Globus pallidus (tissue), 1 donor: ENCODE data around the gene STARD7.
A peak's percentile ranks its signal among the peaks of the same experiment; 100 is the strongest.

Source experiments
- DNase-seq: peaks from one replicate; pipeline ENCODE4 v3.0.0-alpha.2; 2015; ENCODE audit warnings: low spot score

The STARD7 gene

DNA sequence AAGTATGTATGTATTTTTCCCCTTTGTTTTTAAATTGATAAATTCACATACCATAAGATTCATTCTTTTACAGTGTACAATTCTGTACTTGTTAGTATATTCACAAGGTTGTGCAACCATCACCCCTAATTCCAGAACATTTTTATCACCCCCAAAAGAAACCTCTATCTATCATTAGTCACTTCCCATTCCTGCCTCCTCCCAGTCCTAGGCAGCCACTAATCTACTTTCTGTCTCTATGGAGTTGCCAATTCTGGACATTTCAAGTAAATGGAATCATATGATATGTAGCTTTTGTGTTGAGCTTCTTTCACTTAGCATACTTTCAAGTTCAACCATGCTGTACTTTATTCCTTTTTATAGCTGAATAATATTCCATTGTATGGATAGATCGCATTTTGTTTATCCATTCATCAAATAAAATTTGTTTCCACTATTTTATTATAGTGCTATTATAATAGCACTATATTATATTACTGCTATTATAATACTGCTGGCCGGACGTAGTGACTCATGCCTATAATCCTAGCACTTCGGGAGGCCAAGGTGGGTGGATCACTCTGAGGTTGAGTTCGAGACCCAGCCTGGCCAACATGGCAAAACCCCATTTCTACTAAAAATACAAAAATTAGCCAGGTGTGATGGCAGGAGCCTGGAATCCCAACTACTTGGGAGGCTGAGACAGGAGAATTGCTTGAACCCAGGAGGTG, 10.9 kb downstream of the STARD7 start:
- no peak for DNase-seq

DNA sequence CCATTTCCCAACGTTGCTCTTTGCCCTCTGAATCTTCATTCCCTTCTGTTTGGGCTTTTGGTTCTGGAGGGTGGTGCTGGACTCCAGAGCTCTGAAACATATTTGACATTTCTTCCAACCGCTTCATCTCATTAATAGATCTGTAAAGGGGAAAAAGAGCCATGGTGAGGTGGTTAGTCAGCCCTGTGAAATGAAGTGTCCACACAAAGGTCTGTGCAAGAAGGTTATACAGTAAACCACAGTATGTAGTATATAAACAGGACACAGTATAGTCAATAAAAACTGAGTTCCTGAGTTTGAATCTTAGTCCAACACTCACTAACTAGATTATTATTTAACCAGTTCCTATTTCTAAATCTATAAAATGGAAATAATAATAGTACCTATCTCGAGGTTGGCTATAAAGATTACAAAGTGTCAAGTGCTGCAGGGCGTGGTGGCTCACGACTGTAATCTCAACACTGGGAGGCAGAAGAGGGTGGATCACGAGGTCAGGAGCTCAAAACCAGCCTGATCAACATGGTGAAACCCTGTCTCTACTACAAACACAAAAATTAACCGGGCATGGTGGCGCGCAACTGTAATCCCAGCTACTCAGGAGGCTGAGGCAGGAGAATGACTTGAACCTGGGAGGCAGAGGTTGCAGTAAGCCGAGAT, 13.1 kb downstream of the STARD7 start:
- DNase-seq = no peak

DNA sequence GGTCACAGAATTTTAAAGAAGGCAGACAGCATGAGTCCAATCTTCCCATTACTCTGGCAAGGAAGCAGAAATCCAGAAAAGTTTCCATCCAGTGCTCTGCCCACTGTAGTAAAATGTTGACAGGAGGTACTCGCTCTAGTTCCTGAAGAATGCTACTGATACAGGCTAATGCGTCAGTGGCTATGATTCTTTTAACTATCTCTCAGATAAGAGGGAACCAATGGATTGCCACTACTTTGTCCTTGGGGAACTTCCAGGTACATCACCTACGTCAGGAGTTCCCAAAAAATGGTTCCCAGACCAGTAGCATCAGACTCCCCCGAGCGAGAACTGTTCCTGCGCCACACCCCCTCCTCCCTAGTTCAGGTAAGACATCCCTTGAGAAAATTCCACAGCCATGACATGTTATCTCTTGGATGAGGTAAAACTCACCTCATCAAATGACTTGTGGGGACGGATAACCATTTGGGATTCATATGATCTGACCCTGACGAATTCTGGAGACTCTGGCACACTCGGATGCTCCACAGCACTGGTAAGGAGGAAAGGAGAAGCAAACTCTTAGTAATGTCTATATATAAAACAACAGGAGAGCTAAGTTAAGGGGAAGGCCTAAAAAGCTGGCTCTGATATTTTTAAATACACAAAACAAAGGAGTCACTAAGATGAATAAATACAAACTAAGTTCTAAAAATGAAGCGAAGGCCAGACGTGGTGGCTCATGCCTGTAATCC, 16.5 kb downstream of the STARD7 start:
- DNase-seq = no peak

DNA sequence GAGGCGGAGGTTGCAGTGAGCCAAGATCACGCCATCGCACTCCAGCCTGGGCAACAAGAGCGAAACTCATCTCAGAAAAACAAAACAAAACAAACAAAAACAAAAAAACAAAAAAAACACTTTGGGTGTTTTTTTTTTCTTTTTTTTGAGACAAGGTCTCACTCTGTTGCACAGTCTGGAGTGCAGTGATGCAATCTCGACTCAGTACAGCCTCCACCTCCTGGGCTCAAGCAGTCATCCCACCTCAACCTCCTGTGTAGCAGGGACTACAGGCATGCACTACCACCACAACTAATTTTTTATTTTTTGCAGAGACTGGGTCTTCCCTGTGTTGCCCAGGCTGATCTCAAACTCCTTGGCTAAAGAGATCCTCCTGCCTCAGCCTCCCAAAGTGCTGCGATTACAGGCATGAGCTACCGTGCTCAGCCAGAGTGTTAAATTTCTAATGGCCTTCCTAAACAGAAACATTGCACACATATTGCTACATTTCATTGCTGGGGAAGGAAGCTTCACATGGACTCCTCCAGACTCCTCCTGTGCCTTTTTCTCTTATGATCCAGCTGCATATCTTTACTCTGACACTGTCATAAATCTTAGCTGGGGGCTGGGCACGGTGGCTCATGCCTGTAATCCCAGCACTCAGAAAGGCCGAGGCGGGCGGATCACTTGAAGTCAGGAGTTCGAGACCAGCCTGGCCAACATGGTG, 19.7 kb downstream of the STARD7 start:
- DNase-seq = no peak

DNA sequence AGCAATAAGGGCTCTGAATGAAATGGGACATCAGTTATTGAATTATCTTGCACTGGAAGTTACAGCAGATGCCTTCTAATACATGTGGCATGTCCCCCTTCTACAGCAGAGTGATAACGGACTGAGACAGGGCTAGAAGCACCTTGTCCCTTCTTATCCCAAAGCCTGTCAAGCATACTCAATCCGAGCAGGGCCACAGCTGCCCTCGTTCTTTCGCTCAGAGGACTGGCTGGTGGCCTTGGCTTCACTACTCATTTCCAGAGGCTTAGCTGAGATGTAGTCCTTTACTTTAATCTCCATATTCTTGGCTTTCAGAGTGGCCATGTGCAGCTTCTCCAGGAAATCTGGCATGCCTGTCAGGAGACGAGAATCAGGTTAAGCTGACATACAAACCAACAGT, 22.1 kb downstream of the STARD7 start:
- DNase-seq = no peak

DNA sequence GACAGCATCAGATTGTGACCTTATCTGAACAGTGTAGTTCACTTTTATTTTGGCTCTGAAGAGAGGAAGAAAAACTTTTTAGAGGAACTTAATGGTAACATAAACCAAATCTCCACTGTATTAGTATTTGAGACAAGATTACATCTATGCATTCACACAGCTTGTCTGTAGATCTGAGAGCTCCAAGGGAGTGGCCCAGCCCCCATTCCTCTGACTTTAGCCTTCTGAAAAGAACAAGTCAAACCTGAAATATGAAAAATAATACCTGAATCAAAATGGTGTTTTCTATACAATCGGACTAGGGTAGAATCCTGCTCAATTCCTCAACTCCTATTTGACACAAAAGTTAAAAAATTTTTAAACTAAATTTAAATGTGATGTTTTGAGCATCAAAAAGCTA, 23.1 kb downstream of the STARD7 start:
- DNase-seq = no peak

DNA sequence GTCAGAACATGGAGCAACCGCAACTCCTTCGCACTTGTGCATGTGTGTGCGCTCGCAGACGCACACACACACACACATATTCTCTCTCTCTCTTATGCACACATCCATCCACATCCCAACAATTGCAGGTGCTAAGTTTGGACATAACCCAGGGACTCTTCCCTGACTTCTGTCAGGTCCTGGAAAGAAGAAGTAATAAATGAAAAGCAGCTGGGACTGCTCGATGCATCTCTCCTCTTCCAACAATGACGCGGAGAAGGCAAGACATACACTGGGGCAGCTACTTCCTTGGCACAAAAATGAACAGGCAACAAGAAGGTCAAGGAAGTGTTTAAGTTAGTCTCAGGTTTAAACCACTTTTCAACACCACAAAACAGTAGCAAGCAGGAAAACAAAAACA, 23.6 kb downstream of the STARD7 start:
- DNase-seq = no peak

DNA sequence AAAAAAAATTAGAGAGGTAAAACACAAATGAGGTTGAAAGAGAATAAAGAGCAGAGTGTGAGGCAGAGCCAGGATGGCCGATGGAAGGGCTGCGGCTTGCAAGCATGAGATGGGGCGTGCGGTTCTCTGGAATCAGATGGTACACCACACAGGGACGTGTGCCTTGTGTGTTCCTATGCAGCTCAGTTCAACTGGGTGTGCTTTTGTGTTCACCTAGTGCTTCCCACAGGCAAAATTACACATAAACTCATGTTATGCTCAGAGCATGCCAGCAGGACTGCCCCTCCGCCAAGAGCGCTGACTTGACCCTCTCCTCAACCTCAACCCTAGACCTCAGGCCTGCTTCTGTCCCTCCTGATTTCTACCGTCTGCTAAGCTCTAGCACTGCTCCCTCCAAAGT, 24.4 kb downstream of the STARD7 start:
- no peak for DNase-seq

DNA sequence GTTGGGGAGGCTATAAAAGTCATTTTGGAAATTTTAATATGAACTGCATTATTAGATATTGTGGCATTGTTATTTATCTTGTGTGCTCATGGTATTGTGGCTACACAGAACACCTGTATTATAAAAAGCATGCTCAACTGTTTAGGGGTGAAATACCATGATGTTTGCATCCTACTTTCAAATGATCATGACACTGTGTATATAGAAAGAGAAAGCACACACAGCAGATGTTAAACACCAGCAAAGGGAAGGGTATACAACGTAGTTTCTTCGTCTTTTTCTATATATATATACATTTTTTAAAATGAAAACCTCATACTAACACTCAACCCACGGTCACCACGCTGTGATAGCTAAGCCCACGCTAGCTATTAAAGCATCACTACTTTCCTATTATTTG, 27.1 kb downstream of the STARD7 start:
- no peak for DNase-seq

DNA sequence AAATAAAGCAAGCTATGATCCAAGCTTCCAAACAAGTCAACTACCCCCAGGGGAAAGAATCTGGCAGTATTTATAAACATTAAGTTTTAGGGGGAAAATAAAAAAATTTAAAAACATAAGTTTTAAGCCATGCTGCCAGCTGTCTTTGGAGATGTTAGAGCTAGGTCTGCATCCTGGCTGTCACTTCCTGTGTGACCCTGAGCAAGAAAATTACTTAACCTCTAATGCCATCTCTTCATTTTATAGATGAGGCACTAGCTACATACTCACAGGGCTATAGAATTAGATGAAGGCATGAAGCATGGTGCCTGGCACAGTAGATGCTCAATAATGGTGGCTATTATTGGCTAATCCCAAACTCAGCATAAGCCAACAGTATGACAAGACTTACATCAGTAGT, 28.1 kb downstream of the STARD7 start:
- DNase-seq = no peak

DNA sequence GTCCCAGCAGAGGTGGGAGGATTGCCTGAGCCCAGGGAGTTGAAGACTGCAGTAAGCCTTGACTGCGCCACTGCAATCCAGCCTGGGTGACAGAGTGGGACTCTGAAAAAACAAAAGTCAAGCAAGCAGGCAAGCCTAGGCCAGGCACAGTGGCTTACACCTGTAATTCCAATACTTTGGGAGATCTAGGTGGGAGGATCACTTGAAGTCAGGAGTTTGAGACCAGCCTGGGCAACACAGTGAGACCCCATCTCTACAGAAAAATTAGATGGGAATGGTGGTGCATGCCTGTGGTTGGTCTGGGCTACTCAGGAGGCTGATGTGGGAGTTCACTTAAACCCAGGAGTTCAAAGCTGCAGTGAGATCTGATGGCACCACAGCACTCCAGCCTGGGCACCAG, 28.6 kb downstream of the STARD7 start:
- DNase-seq = no peak

DNA sequence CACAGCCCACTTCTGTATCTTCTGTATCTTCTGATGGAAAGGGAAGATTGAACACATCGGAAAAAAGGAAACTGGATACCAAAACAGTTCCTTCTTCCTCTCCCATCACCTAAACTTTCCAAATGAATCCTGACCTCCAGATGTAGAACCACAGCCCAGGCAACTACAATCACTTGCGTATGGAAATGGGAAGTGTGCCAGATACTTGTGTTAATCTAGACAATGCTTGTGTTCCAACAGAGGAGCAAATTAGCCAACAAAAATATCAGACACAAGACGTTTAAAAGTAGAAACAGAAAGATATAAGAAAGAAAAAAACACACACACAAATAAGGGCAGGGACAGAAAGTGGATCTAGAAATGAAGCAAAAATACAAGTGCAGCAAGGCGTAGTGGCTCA, 32.0 kb downstream of the STARD7 start:
- DNase-seq = no peak

DNA sequence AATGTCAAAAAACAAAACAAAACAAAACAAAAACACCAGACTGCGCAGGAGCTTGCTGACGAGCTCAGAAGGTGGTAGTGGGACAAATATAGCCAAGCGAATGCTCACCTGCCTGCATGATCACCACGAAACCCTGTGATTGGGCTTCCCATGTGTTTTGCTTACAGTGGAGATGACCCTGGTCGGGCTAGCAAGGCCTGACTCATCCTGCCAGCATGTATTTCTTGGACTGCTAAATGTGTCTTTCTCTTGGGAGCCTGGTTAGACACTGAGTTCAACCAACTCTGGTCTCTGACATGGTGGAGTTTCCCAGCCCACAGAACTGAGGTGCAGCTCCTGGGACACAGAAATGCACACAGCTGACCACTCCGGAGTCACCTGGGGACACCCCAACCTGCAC, 32.7 kb downstream of the STARD7 start:
- no peak for DNase-seq

DNA sequence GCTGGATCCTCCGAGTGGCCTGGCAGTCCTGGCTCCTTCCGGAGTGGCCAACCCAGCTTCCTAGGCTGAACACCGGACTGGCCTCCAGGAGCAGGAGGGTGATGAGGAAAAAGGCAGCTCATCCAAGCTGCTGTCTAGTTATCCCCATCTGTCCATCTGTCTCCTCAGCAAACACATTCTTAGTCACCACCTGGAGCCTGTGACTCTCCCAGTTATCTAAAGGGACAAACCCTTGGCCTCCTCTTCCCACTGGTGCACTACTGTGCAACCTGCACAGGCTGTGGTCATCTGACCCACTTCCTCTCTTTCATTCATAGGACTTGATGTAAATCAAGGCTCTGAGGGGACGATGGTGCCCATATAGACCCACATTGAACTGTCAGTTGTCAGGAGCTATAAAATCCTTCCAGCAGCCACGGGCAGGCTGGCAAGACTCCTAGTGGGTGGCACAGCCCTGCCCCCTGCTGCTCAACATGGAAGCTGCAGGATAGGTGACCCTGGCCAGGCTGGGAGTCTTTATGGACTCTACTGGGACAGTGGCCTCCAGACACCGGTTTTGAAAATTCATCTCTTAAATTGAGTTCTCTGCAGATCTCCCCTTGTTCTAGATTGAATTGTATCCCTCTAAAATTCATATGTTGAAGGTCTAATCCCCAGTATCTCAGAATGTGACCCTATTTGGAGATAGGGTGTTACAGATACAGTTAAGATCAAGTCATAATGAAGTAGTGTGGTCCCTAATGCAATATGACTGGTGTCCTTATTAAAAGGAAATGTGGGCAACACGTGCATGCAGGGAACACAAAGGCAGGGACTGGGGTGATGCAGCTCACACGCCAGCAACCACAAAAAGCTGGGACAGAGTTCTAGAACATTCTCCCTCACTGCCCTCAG, 34.1 kb downstream of the STARD7 start:
- peak; percentile 77 for DNase-seq

DNA sequence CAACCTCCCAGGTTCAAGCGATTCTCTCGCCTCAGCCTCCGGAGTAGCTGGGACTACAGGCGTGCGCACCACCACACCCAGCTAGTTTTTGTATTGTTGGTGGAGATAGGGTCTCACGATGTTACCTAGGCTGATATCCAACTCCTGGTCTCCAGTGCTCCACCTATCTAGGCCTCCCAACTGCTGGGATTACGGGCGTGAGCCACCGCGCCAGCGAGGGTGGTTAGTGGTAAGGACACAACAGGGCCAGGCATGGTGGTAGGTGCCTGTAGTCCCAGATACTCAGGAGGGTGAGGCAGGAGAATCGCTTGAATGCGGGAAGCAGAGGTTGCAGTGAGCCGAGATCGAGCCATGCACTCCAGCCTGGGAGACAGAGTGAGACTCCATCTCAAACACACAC, 36.8 kb downstream of the STARD7 start:
- DNase-seq = no peak

DNA sequence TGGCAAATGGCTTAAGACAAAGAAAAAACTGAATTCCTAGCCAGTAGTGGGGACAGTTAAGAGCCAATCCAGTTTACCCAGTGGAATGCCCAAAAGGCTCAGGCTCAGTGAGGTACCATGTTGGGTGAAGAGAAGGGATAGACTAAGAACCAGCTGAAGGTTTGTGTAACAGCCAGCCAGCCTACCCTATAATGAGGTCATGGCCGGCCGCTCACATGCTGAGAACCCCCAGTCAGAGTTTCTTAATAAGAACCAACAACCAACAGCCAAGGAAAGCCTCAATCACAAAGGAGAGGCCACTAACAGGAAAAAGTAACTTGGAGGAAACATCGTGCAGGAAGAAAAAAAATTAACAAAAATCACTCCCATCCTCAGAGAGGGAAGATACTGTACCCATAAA, 38.0 kb downstream of the STARD7 start:
- DNase-seq = no peak

DNA sequence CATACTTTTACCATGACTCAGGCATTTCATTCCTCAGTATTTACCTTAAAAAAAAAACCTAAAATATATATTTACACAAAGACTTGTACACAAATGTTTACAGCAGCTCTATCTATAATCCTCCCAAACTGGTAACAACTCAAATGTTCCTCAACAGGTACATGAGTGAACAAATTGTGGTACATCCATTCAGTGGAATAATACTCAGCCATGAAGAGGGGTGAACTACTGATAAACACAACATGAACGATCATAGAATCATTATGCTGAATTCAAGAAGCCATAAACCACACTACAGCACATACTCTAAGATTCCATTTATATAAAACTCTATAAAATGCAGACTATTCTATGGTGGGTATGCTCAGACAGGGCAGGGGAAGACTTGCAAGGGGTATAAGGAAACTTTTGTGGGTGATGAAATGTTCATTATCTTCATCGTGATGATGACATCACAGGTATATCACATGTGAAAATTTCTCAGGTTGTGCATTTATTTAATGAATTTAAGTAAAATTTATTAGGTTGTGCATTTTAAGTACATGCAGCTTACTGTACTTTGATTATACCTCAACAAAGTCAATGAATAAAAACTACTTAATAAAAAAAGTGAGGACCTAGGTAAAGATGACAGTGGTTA, 38.6 kb downstream of the STARD7 start:
- no peak for DNase-seq

DNA sequence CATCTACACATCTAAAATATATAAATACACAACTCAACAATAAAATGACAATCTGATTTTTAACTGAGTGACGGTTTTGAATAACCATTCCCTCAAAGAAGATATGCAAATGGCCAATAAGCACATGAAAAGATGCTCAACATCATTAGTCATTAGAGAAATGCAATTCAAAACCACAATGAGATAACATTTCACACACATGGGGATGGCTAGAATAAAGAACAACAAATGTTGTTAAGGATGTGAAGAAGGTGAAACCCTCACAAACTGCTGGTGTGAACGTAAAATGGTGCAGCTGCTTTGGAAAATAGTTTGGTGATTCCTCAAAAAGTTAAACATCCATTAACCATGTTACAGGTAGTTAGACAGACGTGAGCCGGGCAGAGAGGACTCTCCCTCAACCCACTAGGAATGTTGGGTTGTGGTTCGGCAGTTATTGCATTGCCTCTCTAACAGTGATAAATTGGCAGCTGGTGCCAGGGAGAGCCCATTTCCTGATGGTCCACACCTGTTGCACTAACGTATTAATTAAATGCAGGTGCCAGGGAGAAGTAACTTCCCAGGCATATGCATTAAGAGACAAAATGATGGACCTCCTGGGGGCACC, 41.1 kb downstream of the STARD7 start:
- no peak for DNase-seq

DNA sequence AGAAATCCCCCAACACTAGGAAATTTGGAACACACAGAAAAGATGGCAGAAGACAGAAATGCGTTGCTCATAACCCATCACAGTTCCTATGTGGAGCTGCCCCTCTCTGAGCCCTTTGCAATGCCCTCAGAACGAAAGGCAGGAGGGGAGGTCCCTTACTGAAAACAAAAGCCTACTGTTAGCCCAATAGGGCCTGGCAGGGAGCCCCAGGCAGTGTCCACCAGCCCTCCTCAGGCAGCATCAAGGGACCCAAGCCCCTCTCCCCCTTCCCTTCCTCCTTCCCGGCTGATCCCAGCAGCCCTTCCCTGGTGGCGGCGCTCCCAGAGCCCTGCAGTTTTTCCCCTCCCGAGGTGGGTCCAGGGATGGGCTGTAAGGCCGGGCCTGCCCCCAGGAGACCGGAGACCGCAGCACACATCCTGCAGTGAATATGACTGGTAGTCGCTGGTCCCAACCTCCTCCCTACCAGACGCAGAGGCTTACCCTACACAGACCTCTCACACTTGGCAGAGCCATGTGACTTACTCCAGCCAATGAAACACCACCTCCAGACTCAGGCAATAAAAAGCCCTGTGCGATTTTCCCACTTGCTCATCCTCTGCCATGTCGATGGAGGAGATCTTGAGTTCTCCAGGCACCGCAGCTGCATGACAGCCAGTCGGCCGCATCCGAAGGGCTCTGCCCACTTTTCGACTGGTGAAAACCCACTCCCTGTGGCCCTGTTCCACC, 44.0 kb downstream of the STARD7 start:
- peak; percentile 91 for DNase-seq
